Stimulated activated naive B cell treated with anti-CD40 and anti-IgM and Interleukin-4, amounts not matched to agents 10 μg/mL and 1 μg/mL and 100 μg/mL, for 72 hours (primary cell): Measurements from ENCODE around the gene TMEM42.
"Not testable (repeated sequence)": the region's sequence is repeated elsewhere in the genome, so short reads cannot be mapped to it uniquely, and the experiment has no call there.

Source experiments
- ATAC-seq, 2 donors: fragments of 150-1000 bp; cut with Tn5 transposase; replicated peaks; 2 replicates each; pipeline ENCODE4 v1.10.0; 2021; ENCODE audit warnings: moderate library complexity in 1 of 2
- DNase-seq: peaks from one replicate; pipeline ENCODE4 v3.0.0; 2021
- H3K27ac Mint-ChIP-seq: one replicate; pipeline ENCODE4 v1.8.0; 2022; ENCODE audit warnings: mild to moderate bottlenecking, mixed read lengths
- H3K27me3 Mint-ChIP-seq, 2 donors: one replicate each; pipeline ENCODE4 v1.8.0; 2022; ENCODE audit warnings: mixed read lengths in 2 of 2
- H3K36me3 Mint-ChIP-seq, 2 donors: one replicate each; pipeline ENCODE4 v1.8.0; 2022; ENCODE audit warnings: mixed read lengths in 2 of 2, mild to moderate bottlenecking in 1 of 2
- H3K4me1 Mint-ChIP-seq, 2 donors: one replicate each; pipeline ENCODE4 v1.8.0; 2022; ENCODE audit warnings: mixed read lengths in 2 of 2, mild to moderate bottlenecking in 1 of 2
- H3K4me3 Mint-ChIP-seq, 2 donors: one replicate each; pipeline ENCODE4 v1.8.0; 2022; ENCODE audit warnings: mild to moderate bottlenecking in 2 of 2, mixed read lengths in 2 of 2, moderate library complexity in 1 of 2
- H3K9me3 Mint-ChIP-seq, 2 donors: one replicate each; pipeline ENCODE4 v1.8.0; 2022; ENCODE audit warnings: mixed read lengths in 2 of 2, mild to moderate bottlenecking in 1 of 2

TMEM42 gene

GRCh38 chr3:44861412-44862225 is at the start of gene TMEM42:
TSS of gene TMEM42 (plus strand) at chr3:44861912. CDS start at chr3:44861925, 13 bp downstream.
- H3K27ac Mint-ChIP-seq: peak within 1 kb of the TSS; percentile 97

GRCh38 chr3:44814751-44815150 is 47.0 kb upstream of the TMEM42 start:
- H3K4me1 Mint-ChIP-seq: no peaks in the 10 kb centered on the region
- H3K9me3 Mint-ChIP-seq: peaks cover 0 to 4% of the 10 kb centered on the region in 2 donors

More at GRCh38 chr3:44861412-44862225, at the start of gene TMEM42:
- ATAC-seq: peak; percentile 96
- Mint-ChIP-seq H3K27me3 (no peaks in the 10 kb centered on the region), H3K4me3 (peak within 1 kb of the TSS; percentile 90 to 93), H3K9me3 (no peaks in the 10 kb centered on the region), H3K36me3 (peaks cover 12 to 26% of the 10 kb centered on the region in 2 donors), H3K4me1 (peaks cover 6 to 17% of the 10 kb centered on the region in 2 donors)
- DNase-seq: peak; percentile 90

GRCh38 chr3:44816334-44816733 is 45.4 kb upstream of the TMEM42 start:
- H3K36me3 Mint-ChIP-seq: peaks cover 20 to 26% of the 10 kb centered on the region in 2 donors
- H3K4me3 Mint-ChIP-seq, DNase-seq, H3K4me1 Mint-ChIP-seq, ATAC-seq, H3K27me3 Mint-ChIP-seq, H3K9me3 Mint-ChIP-seq, H3K27ac Mint-ChIP-seq: not testable (repeated sequence)

More at GRCh38 chr3:44814751-44815150, 47.0 kb upstream of the TMEM42 start:
- Mint-ChIP-seq H3K27me3 (no peaks in the 10 kb centered on the region), H3K4me3 (no peak overlapping the region), H3K27ac (no peak overlapping the region), H3K36me3 (peaks cover 17 to 23% of the 10 kb centered on the region in 2 donors)
- DNase-seq (no peak), ATAC-seq (no peak)

GRCh38 chr3:44821206-44821605 is 40.5 kb upstream of the TMEM42 start:
- not testable (repeated sequence) for H3K4me1 Mint-ChIP-seq, H3K4me3 Mint-ChIP-seq, DNase-seq, H3K9me3 Mint-ChIP-seq, ATAC-seq, H3K27ac Mint-ChIP-seq, H3K27me3 Mint-ChIP-seq
- peaks cover 23 to 37% of the 10 kb centered on the region in 2 donors for H3K36me3 Mint-ChIP-seq

GRCh38 chr3:44825264-44825925 is 36.3 kb upstream of the TMEM42 start:
- H3K36me3 Mint-ChIP-seq: peaks cover 3 to 16% of the 10 kb centered on the region in 2 donors

GRCh38 chr3:44827196-44827595 is 34.5 kb upstream of the TMEM42 start:
- H3K4me1 Mint-ChIP-seq: peaks cover 7 to 24% of the 10 kb centered on the region in 2 donors
- H3K27ac Mint-ChIP-seq: peak overlapping the region; percentile 92
- peaks cover 3 to 4% of the 10 kb centered on the region in 2 donors for H3K9me3 Mint-ChIP-seq
- H3K36me3 Mint-ChIP-seq: peaks cover 7 to 25% of the 10 kb centered on the region in 2 donors
- ATAC-seq: peak; percentile 91 to 95
- peak overlapping the region; percentile 56 to 76 for H3K4me3 Mint-ChIP-seq
- no peaks in the 10 kb centered on the region for H3K27me3 Mint-ChIP-seq
- DNase-seq: no peak

More at GRCh38 chr3:44825264-44825925, 36.3 kb upstream of the TMEM42 start:
- H3K9me3 Mint-ChIP-seq: peaks cover 3 to 4% of the 10 kb centered on the region in 2 donors
- ATAC-seq: peak; percentile 72 to 79
- H3K4me3 Mint-ChIP-seq: no peak overlapping the region
- H3K4me1 Mint-ChIP-seq: peaks cover 7 to 24% of the 10 kb centered on the region in 2 donors
- no peak for DNase-seq
- H3K27me3 Mint-ChIP-seq: no peaks in the 10 kb centered on the region
- H3K27ac Mint-ChIP-seq: peak overlapping the region; percentile 70

- no peak overlapping the region for H3K4me3 Mint-ChIP-seq
- peaks cover 11 to 22% of the 10 kb centered on the region in 2 donors for H3K36me3 Mint-ChIP-seq
- DNase-seq (no peak), ATAC-seq (no peak)
- H3K4me1 Mint-ChIP-seq: peaks cover 2 to 16% of the 10 kb centered on the region in 2 donors
- no peaks in the 10 kb centered on the region for H3K27me3 Mint-ChIP-seq
- H3K27ac Mint-ChIP-seq: no peak overlapping the region
- peaks cover 3 to 5% of the 10 kb centered on the region in 2 donors for H3K9me3 Mint-ChIP-seq
Measured at GRCh38 chr3:44831232-44831631, 30.5 kb upstream of the TMEM42 start.

GRCh38 chr3:44832032-44832431 is 29.7 kb upstream of the TMEM42 start:
- Mint-ChIP-seq H3K4me3 (no peak overlapping the region), H3K27me3 (no peaks in the 10 kb centered on the region), H3K9me3 (peaks cover 3 to 11% of the 10 kb centered on the region in 2 donors), H3K27ac (no peak overlapping the region), H3K4me1 (peaks cover 0 to 10% of the 10 kb centered on the region in 2 donors), H3K36me3 (peaks cover 19 to 28% of the 10 kb centered on the region in 2 donors)
- DNase-seq (no peak), ATAC-seq (no peak)

- peaks cover 5 to 11% of the 10 kb centered on the region in 2 donors for H3K9me3 Mint-ChIP-seq
- DNase-seq (no peak), ATAC-seq (no peak)
- no peak overlapping the region for H3K4me3 Mint-ChIP-seq
- peaks cover 0 to 2% of the 10 kb centered on the region in 2 donors for H3K4me1 Mint-ChIP-seq
- H3K36me3 Mint-ChIP-seq: peaks cover 23 to 37% of the 10 kb centered on the region in 2 donors
- no peaks in the 10 kb centered on the region for H3K27me3 Mint-ChIP-seq
- H3K27ac Mint-ChIP-seq: no peak overlapping the region
Measured at GRCh38 chr3:44832965-44833364, 28.7 kb upstream of the TMEM42 start.

GRCh38 chr3:44833394-44833793 is 28.3 kb upstream of the TMEM42 start:
- Mint-ChIP-seq H3K36me3 (peaks cover 27 to 41% of the 10 kb centered on the region in 2 donors), H3K4me1 (no peaks in the 10 kb centered on the region)
- no peak for ATAC-seq

GRCh38 chr3:44835684-44836083 is 26.0 kb upstream of the TMEM42 start:
- Mint-ChIP-seq H3K36me3 (peaks cover 37 to 45% of the 10 kb centered on the region in 2 donors), H3K27me3 (no peaks in the 10 kb centered on the region), H3K27ac (no peak overlapping the region), H3K9me3 (peaks cover 10 to 17% of the 10 kb centered on the region in 2 donors), H3K4me3 (no peak overlapping the region), H3K4me1 (peaks cover 0 to 2% of the 10 kb centered on the region in 2 donors)
- ATAC-seq (no peak), DNase-seq (no peak)

More at GRCh38 chr3:44833394-44833793, 28.3 kb upstream of the TMEM42 start:
- DNase-seq: no peak
- H3K27me3 Mint-ChIP-seq: no peaks in the 10 kb centered on the region
- H3K9me3 Mint-ChIP-seq: peaks cover 7 to 14% of the 10 kb centered on the region in 2 donors
- H3K27ac Mint-ChIP-seq: no peak overlapping the region
- H3K4me3 Mint-ChIP-seq: no peak overlapping the region

- peaks cover 0 to 2% of the 10 kb centered on the region in 2 donors for H3K4me1 Mint-ChIP-seq
- H3K27me3 Mint-ChIP-seq: no peaks in the 10 kb centered on the region
- no peak overlapping the region for H3K4me3 Mint-ChIP-seq
- H3K27ac Mint-ChIP-seq: no peak overlapping the region
- peaks cover 27 to 52% of the 10 kb centered on the region in 2 donors for H3K36me3 Mint-ChIP-seq
- DNase-seq: no peak
- H3K9me3 Mint-ChIP-seq: peaks cover 5 to 6% of the 10 kb centered on the region in 2 donors
- no peak for ATAC-seq
Measured at GRCh38 chr3:44842376-44842775, 19.3 kb upstream of the TMEM42 start.

GRCh38 chr3:44845528-44846520 is 15.9 kb upstream of the TMEM42 start:
- Mint-ChIP-seq H3K9me3 (no peaks in the 10 kb centered on the region), H3K27ac (no peak overlapping the region)

More at GRCh38 chr3:44845528-44846520, 15.9 kb upstream of the TMEM42 start:
- DNase-seq (no peak), ATAC-seq (no peak)
- H3K4me3 Mint-ChIP-seq: no peak overlapping the region
- H3K36me3 Mint-ChIP-seq: peaks cover 12 to 32% of the 10 kb centered on the region in 2 donors
- H3K27me3 Mint-ChIP-seq: no peaks in the 10 kb centered on the region
- no peaks in the 10 kb centered on the region for H3K4me1 Mint-ChIP-seq
